H1 (cell line): ENCODE results near the gene CCNY. TPM values are rescaled to one million over a fixed set of nuclear protein-coding genes. Genes with fewer than 3 reads are reported as not detected.

Source experiments
- CBX8 ChIP-seq: fragments of 300-800, 300-1000 bp; sonication (generic); IDR thresholded peaks from 2 replicates; pipeline ENCODE4 v1.7.1; 2016; ENCODE audit warnings: low read depth, low read length, borderline replicate concordance
- GABPA ChIP-seq: IDR thresholded peaks from 2 replicates; pipeline ENCODE4 v1.6.1; 2011; ENCODE audit warnings: mild to moderate bottlenecking, low read length, moderate library complexity, borderline replicate concordance; ENCODE audit not compliant: insufficient read depth
- PHF8 ChIP-seq: fragments of 200-600 bp; sonication (generic); conservative IDR thresholded peaks from 2 replicates; pipeline ENCODE4 v1.7.1; 2012; ENCODE audit warnings: low read depth, mild to moderate bottlenecking, inconsistent platforms, low read length, moderate library complexity
- TCF12 ChIP-seq: IDR thresholded peaks from 2 replicates; pipeline ENCODE4 v1.6.1; 2011; ENCODE audit warnings: low read depth, mild to moderate bottlenecking, low read length
- ZNF274 ChIP-seq: IDR thresholded peaks from 2 replicates; pipeline ENCODE4 v1.7.0; 2012; ENCODE audit warnings: low read length, borderline replicate concordance; ENCODE audit errors: extremely low read depth
- polyA plus RNA-seq, 7 experiments: library from polyadenylated mRNA; depleted of rRNA in 3 of 7; stranded (reverse) in 5 of 7; unstranded in 2 of 7; fragments of >200 nt in 5 of 7; fragments of 200-250 nt in 2 of 7; gene quantifications; 1 replicate in 5 of 7; 2 replicates in 1 of 7; 4 replicates in 1 of 7; pipeline versions ENCODE4 v1.2.1 to v1.2.3, GENCODE V29; 2011 to 2013; ENCODE audit warnings: missing spikeins in 2 of 7, mixed read lengths in 2 of 7
- total RNA-seq: library from RNA; stranded (reverse); fragmentation: NEBNext Ultra II Directional; extraction: Animal tissue kit (Norgen Biotek cat#: 25700); gene quantifications from 2 replicates; pipeline ENCODE4 v1.2.1, GENCODE V29; 2021
- TF ChIP-seq, protein P1 (sequence below): IDR thresholded peaks from 2 replicates; pipeline ENCODE4 v1.6.1; 2012; ENCODE audit warnings: low read length, inconsistent platforms

CCNY gene
- total and polyA plus RNA-seq, 2 of the 8 experiments (the other 6 are each of a cell fraction or from before 2014, with no cell fraction given), result 25.3 to 68.2 TPM

DNA sequence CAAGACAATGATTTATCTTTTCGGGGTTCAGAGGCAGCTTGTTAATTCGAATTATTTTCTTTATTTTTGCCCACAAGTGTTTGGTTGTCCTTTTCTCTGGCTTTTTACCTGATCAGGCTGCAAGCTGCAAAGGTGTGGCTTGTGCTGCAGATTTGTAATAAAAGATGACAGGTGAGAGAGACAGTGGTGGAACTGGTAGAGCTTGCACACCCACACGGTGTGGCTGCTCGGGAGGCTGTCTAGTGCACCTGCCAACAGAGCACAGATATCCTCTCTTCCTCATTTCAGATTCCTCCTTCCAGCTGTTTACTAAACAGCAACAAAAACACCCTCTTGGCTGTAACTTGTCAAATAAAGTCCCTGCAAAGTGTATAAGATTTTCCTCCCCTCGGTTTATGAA is 278.0 kb downstream of the CCNY start (continued):
- TF ChIP-seq TCF12 (no peak), CBX8 (no peak), GABPA (no peak), PHF8 (no peak), ZNF274 (no peak)
- TF ChIP-seq, protein P1, sequence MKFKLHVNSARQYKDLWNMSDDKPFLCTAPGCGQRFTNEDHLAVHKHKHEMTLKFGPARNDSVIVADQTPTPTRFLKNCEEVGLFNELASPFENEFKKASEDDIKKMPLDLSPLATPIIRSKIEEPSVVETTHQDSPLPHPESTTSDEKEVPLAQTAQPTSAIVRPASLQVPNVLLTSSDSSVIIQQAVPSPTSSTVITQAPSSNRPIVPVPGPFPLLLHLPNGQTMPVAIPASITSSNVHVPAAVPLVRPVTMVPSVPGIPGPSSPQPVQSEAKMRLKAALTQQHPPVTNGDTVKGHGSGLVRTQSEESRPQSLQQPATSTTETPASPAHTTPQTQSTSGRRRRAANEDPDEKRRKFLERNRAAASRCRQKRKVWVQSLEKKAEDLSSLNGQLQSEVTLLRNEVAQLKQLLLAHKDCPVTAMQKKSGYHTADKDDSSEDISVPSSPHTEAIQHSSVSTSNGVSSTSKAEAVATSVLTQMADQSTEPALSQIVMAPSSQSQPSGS, result no peak

Other genes starting within 250 kb of the CCNY start
- 36.7 and 43.1 TPM in 2 replicates for gene CUL2, start 246.2 kb upstream of the CCNY start, total RNA-seq
- gene CUL2, start 246.2 kb upstream of the CCNY start, polyA plus RNA-seq (2011; rRNA removed), result 6.3 and 10.2 TPM in 2 replicates
- 21.9 and 24.4 TPM in 2 replicates for gene CREM, start 209.7 kb upstream of the CCNY start, total RNA-seq
- gene CREM, start 209.7 kb upstream of the CCNY start, polyA plus RNA-seq (2011; rRNA removed), result 15.7 and 18.7 TPM in 2 replicates